Heart right ventricle (tissue), 16 donors: ENCODE data around the gene BRPF1. TPM values are rescaled to one million over a fixed set of nuclear protein-coding genes. Genes with fewer than 3 reads are reported as not detected.

Experiments used
- ATAC-seq, 8 donors: fragments of 200-7000 bp; cut with Tn5 transposase; one replicate each; pipeline ENCODE4 v1.9.1; 2020; ENCODE audit warnings: mild to moderate bottlenecking in 8 of 8, moderate library complexity in 8 of 8, moderate number of reproducible peaks in 1 of 8
- DNase-seq, 2 donors: peaks; one replicate each; pipeline ENCODE4 v3.0.0-alpha.2; 2020
- H3K27ac ChIP-seq, 10 donors: fragments of 200-600 bp; sonication (generic) in 2 of 10; one replicate each; pipeline versions ENCODE4 v1.5.0 to v1.8.0; 2020 to 2022; ENCODE audit warnings: mild to moderate bottlenecking in 3 of 10
- H3K27me3 ChIP-seq, 7 donors: fragments of 200-600 bp; one replicate each; pipeline ENCODE4 v1.8.0; 2021 to 2022; ENCODE audit warnings: mild to moderate bottlenecking in 2 of 7
- H3K36me3 ChIP-seq, 9 donors: fragments of 200-600 bp; sonication (generic) in 1 of 9; one replicate each; pipeline versions ENCODE4 v1.5.0 to v1.8.0; 2020 to 2022; ENCODE audit warnings: mild to moderate bottlenecking in 2 of 9
- H3K4me1 ChIP-seq, 9 donors: fragments of 200-600 bp; sonication (generic) in 1 of 9; one replicate each; pipeline versions ENCODE4 v1.5.0 to v1.8.0; 2020 to 2022; ENCODE audit warnings: mild to moderate bottlenecking in 4 of 9
- H3K4me3 ChIP-seq, 10 donors: fragments of 200-600 bp; sonication (generic) in 2 of 10; one replicate each; pipeline versions ENCODE4 v1.5.0 to v1.8.0; 2020 to 2022; ENCODE audit warnings: mild to moderate bottlenecking in 7 of 10, moderate library complexity in 2 of 10
- H3K9me3 ChIP-seq, 11 donors: fragments of 200-600 bp in 10 of 11; sonication (generic) in 2 of 11; one replicate each; pipeline versions ENCODE4 v1.5.0 to v1.8.0; 2013 to 2022; ENCODE audit warnings: mild to moderate bottlenecking in 2 of 11, control low read depth in 1 of 11, moderate library complexity in 1 of 11
- CTCF ChIP-seq, 9 donors: fragments of 200-600 bp; sonication (generic) in 2 of 9; IDR thresholded peaks; one replicate each; pipeline versions ENCODE4 v1.5.0 to v1.8.0; 2021 to 2022; ENCODE audit warnings: antibody characterized with exemption in 9 of 9, mild to moderate bottlenecking in 5 of 9, moderate library complexity in 1 of 9
- WGBS, 2 donors: extraction: QIAGEN DNeasy Blood & Tissue Kit; methylation state at CpG; one replicate each; pipeline ENCODE4 v1.1.7; 2013; ENCODE audit warnings: inconsistent platforms in 1 of 2; 5-methylcytosine and 5-hydroxymethylcytosine counted together
- intact Hi-C, 10 donors: fragments of 100-400 bp; cut with DNase I; formaldehyde crosslinking; loops; one replicate each; pipeline versions ENCODE4 v1.11.1 to v1.14.2; 2022
- polyA plus RNA-seq, 2 donors: library from polyadenylated mRNA; stranded (reverse); fragments of 200-250 nt; gene quantifications; one replicate each; pipeline ENCODE4 v1.2.3, GENCODE V29; 2013
- total RNA-seq, 10 donors: library from RNA; stranded (reverse); fragmentation: NEBNext Ultra II Directional in 3 of 10; extraction: Animal tissue kit (Norgen Biotek cat#: 25700) in 3 of 10; gene quantifications; one replicate each; pipeline versions ENCODE4 v1.2.1 to v1.2.4, GENCODE V29; 2021 to 2023
- donor health status: Arrhythmogenic right ventricular cardiomyopathy.
- donor health status: ischemic (EF 13 %, LVEDD 7.1; RV severe dilation, severe dysfunction).
- donor health status: healthy with polysubstance abuse.
- donor health status: DM: no; HTN: yes; CAD: no.
- donor health status: DM: no; HTN: no; CAD: no.
- donor health status: ischemic (EF 25% LVEDD 6.9; RV normal size, moderate dysfunction).
- donor health status: ischemic (EF 25% LVEDD 5.7; RV mildly dilated, moderate dysfunction).
- donor health status: healthy.
- donor health status: DM: yes; HTN: yes; CAD: no.
- donor health status: Ischemic cardiomyopathy.
- donor health status: ischemic (EF 35%, LVEDD 5.7; RV mildly dilated, moderate dysfunction).
- donor health status: nonischemic (EF 11% LVEDD 7.7; RV severe dilation, severe dysfunction).
- donor health status: DM: yes; HTN: yes; CAD: no.
- donor health status: PGD.
- donor health status: ischemic (EF 29% LVEDD 5.4; RV normal size, mild dysfunction).
- donor health status: nonischemic (EF 23%, LVEDD 6.1; RV moderate dilation, normal function).

Gene BRPF1
- total and polyA plus RNA-seq, 12 donors: 7.3 to 15.1 (median 8.7) TPM

- H3K4me1 ChIP-seq: peaks cover 0 to 13% (median 0%) of the 10 kb centered on the region in 9 donors
- no peaks in the 10 kb centered on the region for H3K27me3 ChIP-seq
- no peak for DNase-seq
- H3K36me3 ChIP-seq: peaks cover 17 to 100% (median 99%) of the 10 kb centered on the region in 9 donors
- no peaks in the 10 kb centered on the region for H3K9me3 ChIP-seq
- no peak overlapping the region for H3K27ac ChIP-seq
- no peak for ATAC-seq
- intact Hi-C loops: no loop called here
- no peak overlapping the region for H3K4me3 ChIP-seq
- WGBS, 2 donors: 91 to 93% methylated on average over 18 of the region's 18 CpGs
- no peak for TF ChIP-seq CTCF (IDR thresholded peaks at IDR 0.05)
These were observed 46.1 kb upstream of the BRPF1 start for GRCh38 chr3:9685216-9686049.

- no peak for TF ChIP-seq CTCF (IDR thresholded peaks at IDR 0.05)
- Histone ChIP-seq H3K9me3 (no peaks in the 10 kb centered on the region), H3K4me3 (no peak overlapping the region), H3K4me1 (peaks cover 0 to 19% (median 0%) of the 10 kb centered on the region in 9 donors), H3K27me3 (no peaks in the 10 kb centered on the region), H3K36me3 (peaks cover 17 to 100% (median 98%) of the 10 kb centered on the region in 9 donors), H3K27ac (no peak overlapping the region)
- intact Hi-C loops: no loop called here
- ATAC-seq (no peak), DNase-seq (no peak)
- WGBS, 2 donors: 87% methylated on average over 9 of the region's 9 CpGs
These were observed 45.4 kb upstream of the BRPF1 start for GRCh38 chr3:9686050-9686550.

- ATAC-seq (no peak), DNase-seq (no peak)
- no peak overlapping the region for H3K4me3 ChIP-seq
- H3K27ac ChIP-seq: no peak overlapping the region
- H3K36me3 ChIP-seq: peaks cover 17 to 100% (median 97%) of the 10 kb centered on the region in 9 donors
- H3K9me3 ChIP-seq: no peaks in the 10 kb centered on the region
- peaks cover 0 to 22% (median 0%) of the 10 kb centered on the region in 9 donors for H3K4me1 ChIP-seq
- no peaks in the 10 kb centered on the region for H3K27me3 ChIP-seq
- intact Hi-C loops: no loop called here
- no peak for TF ChIP-seq CTCF (IDR thresholded peaks at IDR 0.05)
- 96% methylated on average over 3 of the region's 3 CpGs for WGBS, 2 donors
These were observed 44.8 kb upstream of the BRPF1 start for GRCh38 chr3:9686703-9687102.

GRCh38 chr3:9687514-9687913 lies 44.0 kb upstream of the BRPF1 start:
- DNase-seq: no peak
- no peaks in the 10 kb centered on the region for H3K27me3 ChIP-seq
- no peak for ATAC-seq
- 91 to 92% methylated on average over 7 of the region's 7 CpGs for WGBS, 2 donors
- H3K36me3 ChIP-seq: peaks cover 17 to 100% (median 95%) of the 10 kb centered on the region in 9 donors
- no peak overlapping the region for H3K4me3 ChIP-seq
- H3K9me3 ChIP-seq: no peaks in the 10 kb centered on the region
- H3K4me1 ChIP-seq: peaks cover 0 to 16% (median 0%) of the 10 kb centered on the region in 9 donors
- intact Hi-C loops: no loop called here
- no peak overlapping the region for H3K27ac ChIP-seq
- TF ChIP-seq CTCF (IDR thresholded peaks at IDR 0.05): no peak
